ENCODE results near the gene PRKAR1B.

PRKAR1B gene

DNA sequence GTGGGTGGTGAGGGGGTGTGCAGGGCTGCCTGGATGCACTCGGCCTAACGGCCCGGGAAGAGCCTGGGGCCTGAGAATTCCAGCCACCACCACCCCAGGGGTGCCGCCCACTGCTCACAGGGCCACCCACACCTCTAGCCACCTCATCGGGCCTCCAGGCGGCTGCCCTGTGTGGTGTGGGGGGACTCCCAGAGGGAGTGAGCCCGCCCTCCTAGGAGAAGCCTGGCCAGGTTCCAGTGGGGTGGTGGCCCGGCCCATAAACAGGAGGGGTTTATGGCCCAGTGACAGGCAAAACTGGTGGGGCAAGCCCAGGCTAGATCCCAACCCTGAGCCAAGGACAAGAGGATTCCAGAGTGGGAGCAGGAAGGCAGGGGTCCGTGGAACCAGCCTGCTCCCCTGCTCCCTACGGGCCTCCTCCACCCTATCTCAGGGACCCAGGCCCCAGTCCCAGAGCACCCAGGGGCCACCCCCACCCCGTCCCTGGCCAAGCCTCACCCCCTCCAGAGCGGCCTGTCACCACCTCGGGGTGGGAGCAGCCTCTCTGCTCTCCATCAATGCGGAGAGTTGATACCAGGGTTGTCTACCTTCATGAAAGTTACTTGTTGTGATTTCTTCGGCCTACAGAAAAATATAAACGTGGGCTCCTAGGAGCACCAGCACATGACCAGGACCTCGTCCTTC, 187.2 kb downstream of the PRKAR1B start:
- DNase-seq (ENCODE audit: low read depth), result no peak
- H3K4me3 ChIP-seq (ENCODE audit: low read length), result no peak overlapping the region
- TF ChIP-seq, protein P1, sequence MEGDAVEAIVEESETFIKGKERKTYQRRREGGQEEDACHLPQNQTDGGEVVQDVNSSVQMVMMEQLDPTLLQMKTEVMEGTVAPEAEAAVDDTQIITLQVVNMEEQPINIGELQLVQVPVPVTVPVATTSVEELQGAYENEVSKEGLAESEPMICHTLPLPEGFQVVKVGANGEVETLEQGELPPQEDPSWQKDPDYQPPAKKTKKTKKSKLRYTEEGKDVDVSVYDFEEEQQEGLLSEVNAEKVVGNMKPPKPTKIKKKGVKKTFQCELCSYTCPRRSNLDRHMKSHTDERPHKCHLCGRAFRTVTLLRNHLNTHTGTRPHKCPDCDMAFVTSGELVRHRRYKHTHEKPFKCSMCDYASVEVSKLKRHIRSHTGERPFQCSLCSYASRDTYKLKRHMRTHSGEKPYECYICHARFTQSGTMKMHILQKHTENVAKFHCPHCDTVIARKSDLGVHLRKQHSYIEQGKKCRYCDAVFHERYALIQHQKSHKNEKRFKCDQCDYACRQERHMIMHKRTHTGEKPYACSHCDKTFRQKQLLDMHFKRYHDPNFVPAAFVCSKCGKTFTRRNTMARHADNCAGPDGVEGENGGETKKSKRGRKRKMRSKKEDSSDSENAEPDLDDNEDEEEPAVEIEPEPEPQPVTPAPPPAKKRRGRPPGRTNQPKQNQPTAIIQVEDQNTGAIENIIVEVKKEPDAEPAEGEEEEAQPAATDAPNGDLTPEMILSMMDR (conservative IDR thresholded peaks at IDR 0.05; ENCODE audit: low read depth, low read length), result no peak

DNA sequence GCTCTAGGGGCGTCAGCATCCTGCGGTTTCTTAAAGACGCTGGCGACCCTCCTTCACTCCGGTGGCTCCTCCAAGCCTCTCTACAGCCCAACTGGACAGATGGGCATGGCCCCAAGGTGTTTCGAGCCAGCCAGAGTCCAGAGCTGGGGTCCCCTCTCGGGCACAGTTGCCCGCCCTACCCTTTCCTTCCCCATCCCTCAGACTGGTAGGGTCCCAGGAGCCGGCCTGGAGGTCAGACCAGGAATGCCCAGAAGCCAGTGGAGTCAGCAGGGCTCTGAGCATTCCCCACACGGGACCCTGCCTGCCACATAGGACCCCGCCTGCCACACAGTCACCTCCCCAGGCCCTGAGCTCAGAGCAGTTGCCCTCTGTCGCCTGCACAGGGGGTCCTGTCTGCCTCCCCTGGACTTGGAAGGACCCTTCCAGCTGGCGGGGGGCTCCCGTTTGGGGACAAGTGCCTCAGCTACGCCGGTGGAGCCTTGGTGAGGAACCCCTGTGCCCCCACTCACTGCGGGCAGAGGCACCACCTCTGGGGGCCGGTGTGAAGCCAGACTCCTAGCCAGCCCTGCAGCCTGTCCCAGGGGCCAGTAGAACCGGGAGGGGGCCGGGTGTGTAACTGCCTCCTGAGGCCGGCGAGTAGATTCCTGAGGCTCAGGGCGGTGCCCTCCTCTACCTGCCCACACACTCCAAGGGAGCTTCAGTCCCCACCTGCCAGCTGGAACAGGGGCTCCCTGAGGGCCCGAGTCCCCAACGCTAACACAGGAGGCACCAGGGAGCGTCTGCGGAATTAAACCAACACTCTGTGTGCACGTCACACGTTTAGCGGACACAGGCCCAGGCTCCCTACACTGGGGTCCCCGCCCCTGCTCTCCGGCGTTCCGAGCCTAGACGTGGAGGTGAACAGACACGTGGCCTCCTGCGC, 188.1 kb downstream of the PRKAR1B start:
- no peak overlapping the region for H3K4me3 ChIP-seq (ENCODE audit: low read length)
- DNase-seq (ENCODE audit: low read depth), result no peak

DNA sequence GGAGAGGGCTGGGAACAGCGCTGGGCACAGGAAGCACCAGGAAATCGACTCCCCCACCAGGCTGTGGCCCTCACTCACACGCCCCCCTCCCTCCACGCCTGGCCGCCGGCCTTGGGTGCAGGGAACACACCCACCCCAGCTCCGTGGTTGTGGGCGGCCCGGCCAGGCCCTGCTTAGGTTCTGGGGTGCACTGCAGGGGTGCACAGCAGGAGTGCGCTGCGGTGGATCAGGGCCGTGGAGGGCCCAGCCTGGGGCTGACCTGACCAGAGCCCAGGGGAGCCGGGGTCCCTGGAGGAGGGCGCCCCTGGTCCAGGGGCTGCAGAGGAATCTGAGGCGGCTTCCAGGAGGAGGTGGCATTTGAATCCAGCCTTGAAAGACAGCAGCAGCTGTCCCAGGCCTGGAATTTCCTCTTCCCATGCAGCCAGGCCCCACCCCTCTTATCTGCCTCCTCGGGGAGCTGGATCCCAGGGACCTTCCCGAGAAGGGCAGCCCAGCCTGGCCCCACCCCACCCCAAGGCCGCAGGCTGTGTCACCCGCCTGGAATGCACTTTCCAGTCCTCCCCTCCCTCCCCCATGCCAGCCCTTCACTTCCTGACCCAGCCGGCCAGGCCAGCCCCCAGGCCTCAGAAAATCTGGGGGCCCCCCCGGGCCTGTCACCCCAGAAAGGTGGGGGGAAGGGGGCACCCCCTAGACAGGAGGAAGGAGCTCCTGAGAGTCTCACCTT, 189.0 kb downstream of the PRKAR1B start:
- H3K4me3 ChIP-seq (ENCODE audit: low read length), result no peak overlapping the region
- DNase-seq (ENCODE audit: low read depth), result peak; percentile 71
- TF ChIP-seq, protein P1 (conservative IDR thresholded peaks at IDR 0.05; ENCODE audit: low read depth, low read length), result no peak

More for the DNA sequence above, 188.1 kb downstream of the PRKAR1B start:
- TF ChIP-seq, protein P1 (conservative IDR thresholded peaks at IDR 0.05; ENCODE audit: low read depth, low read length), result no peak

DNA sequence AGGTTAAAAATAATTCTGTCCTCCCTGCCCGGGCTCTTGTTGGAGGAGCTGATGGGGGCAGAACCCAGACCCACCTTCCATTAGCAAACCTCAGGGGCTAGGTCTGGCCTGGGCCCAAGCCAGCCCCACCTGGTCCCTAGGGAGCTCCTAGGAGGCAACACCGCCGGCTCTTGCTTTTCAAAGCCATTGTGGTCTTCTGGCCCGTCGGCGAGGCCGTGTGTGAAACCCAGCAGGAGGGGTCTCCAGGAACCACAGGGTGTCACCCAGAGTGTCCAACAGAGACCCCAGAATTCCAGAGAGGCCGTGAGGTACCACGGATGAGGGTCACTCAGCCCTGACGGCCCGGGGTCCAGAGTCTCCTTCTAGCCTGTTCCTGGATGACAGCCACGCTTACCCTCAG, 190.8 kb downstream of the PRKAR1B start:
- no peak overlapping the region for H3K4me3 ChIP-seq (ENCODE audit: low read length)
- DNase-seq (ENCODE audit: low read depth), result no peak
- TF ChIP-seq, protein P1 (conservative IDR thresholded peaks at IDR 0.05; ENCODE audit: low read depth, low read length), result no peak

DNA sequence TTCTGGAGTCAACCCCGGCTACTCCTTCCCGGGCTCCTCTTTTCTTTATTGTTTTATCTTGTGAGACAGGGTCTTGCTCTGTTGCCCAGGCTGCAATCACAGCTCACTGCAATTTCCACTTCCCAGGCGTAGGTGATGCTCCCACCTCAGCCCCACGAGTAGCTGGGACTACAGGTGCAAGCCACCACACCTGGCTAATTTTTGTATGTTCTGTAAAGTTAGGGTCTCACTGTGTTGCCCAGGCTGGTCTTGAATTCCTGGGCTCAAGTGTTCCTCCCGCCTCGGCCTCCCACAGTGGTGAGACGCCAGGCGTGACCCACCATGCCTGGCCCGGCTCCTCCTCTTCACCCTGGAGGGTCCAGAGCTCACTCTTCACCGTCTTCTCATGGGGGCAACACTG, 192.1 kb downstream of the PRKAR1B start:
- no peak for DNase-seq (ENCODE audit: low read depth)
- TF ChIP-seq, protein P1 (conservative IDR thresholded peaks at IDR 0.05; ENCODE audit: low read depth, low read length), result no peak
- no peak overlapping the region for H3K4me3 ChIP-seq (ENCODE audit: low read length)

DNA sequence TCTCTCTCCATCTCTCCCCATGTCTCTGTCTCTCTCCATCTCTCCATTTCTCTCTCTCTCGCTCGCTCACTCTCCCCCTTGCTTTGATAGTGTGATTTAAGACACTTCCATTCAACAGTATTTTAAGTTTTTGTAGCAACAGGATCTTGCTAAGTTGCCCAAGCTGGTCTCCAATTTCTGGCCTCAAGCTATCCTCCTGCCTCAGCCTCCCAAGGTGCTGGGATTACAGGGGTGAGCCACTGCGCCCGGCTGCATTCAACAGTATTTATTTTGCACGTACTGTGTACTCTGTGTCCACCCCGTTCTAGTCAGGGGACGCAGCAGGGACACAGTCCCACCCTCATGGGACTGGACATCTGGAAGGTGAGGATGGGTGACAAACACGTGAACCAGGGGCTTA, 193.0 kb downstream of the PRKAR1B start:
- H3K4me3 ChIP-seq (ENCODE audit: low read length), result no peak overlapping the region
- TF ChIP-seq, protein P1 (conservative IDR thresholded peaks at IDR 0.05; ENCODE audit: low read depth, low read length), result no peak
- no peak for DNase-seq (ENCODE audit: low read depth)
